K562 (cell line): ENCODE measurements around the gene GALNS. TPM values are rescaled to one million over a fixed set of nuclear protein-coding genes. Genes with fewer than 3 reads are reported as not detected.

Source experiments
- BRF1 ChIP-seq: IDR thresholded peaks from 3 replicates; pipeline ENCODE4 v1.6.1; 2011; ENCODE audit warnings: borderline replicate concordance, mild to moderate bottlenecking; ENCODE audit not compliant: insufficient read length; ENCODE audit errors: extremely low read depth
- CHAMP1 ChIP-seq: fragments of 450-650 bp; IDR thresholded peaks from 2 replicates; pipeline ENCODE4 v1.6.1; 2016; ENCODE audit warnings: mild to moderate bottlenecking
- FOXP1 ChIP-seq: sonication (generic); formaldehyde crosslinking; IDR thresholded peaks from 2 replicates; pipeline ENCODE4 v1.8.0; 2022; ENCODE audit warnings: mild to moderate bottlenecking, missing genetic modification reagents
- LEF1 ChIP-seq: fragments of 450-650 bp; IDR thresholded peaks from 2 replicates; pipeline ENCODE4 v1.6.1; 2016; ENCODE audit warnings: mild to moderate bottlenecking
- REST ChIP-seq, 2 experiments: fragments of 450-650 bp; formaldehyde crosslinking in 1 of 2; IDR thresholded peaks; 2 replicates each; pipeline versions ENCODE4 v1.4.0 to v1.6.1; 2014 to 2020; ENCODE audit warnings: mild to moderate bottlenecking in 2 of 2, borderline replicate concordance in 1 of 2, low read depth in 1 of 2
- ZNF407 ChIP-seq: fragments of 450-650 bp; IDR thresholded peaks from 2 replicates; pipeline ENCODE4 v1.6.1; 2016; ENCODE audit warnings: low read depth
- polyA plus RNA-seq, 8 experiments: library from polyadenylated mRNA; depleted of rRNA in 4 of 8; stranded (reverse) in 5 of 8; unstranded in 3 of 8; fragments of >200 nt; fragmentation: Nextera tagmentation in 2 of 8; fragmentation: Illumina TruSeq in 1 of 8; extraction: Ambion mirVana in 2 of 8; extraction: Trizol in 1 of 8; gene quantifications; 2 replicates each; pipeline versions ENCODE4 v1.2.1 to v1.2.3, GENCODE V29; 2011 to 2014; ENCODE audit warnings: inconsistent platforms in 1 of 8, missing spikeins in 1 of 8
- total RNA-seq, 7 experiments: library from RNA; depleted of rRNA in 6 of 7; stranded (reverse); fragments of >200 nt in 6 of 7; fragmentation: Illumina TruSeq in 2 of 7; extraction: Trizol in 2 of 7; gene quantifications; 2 replicates each; pipeline versions ENCODE4 v1.2.1 to v1.2.3, GENCODE V29; 2011 to 2021; ENCODE audit warnings: low replicate concordance in 1 of 7

Gene GALNS
- total and polyA plus RNA-seq, 9 of the 15 experiments (the other 6 are each of a cell fraction or from before 2014, with no cell fraction given) = 0.38 to 13.2 (median 4.3) TPM

GRCh38 chr16:88770461-88771293 lies 86.1 kb downstream of the GALNS start (continued):
- TF ChIP-seq REST (IDR thresholded peaks at IDR 0.05; ENCODE audit: borderline replicate concordance) (peak; percentile 78), REST (CRISPR knock-in tag; IDR thresholded peaks at IDR 0.05; ENCODE audit: low read depth) (peak; percentile 57), BRF1 (no peak), CHAMP1 (no peak), LEF1 (peak; percentile 87; the same call in 1 of the 2 replicates), FOXP1 (CRISPR knock-in tag) (peak; percentile 80; the same call in 1 of the 2 replicates), ZNF407 (no peak)
